ENCODE data around the gene ABCD1. TPM values are rescaled to one million over a fixed set of nuclear protein-coding genes. Genes with fewer than 3 reads are reported as not detected.

The ABCD1 gene
- polyA plus RNA-seq, 2 of the 4 experiments (the other 2 are of a cell fraction) = 1.7 to 3.8 TPM

GRCh38 chrX:153782313-153782712, 57.7 kb downstream of the ABCD1 start:
- no peaks in the 10 kb centered on the region for H3K9me3 ChIP-seq
- H3K27ac ChIP-seq = no peak overlapping the region
- ChIA-PET CTCF (interaction anchor here (1.0 to 4.9 kb wide), 5 partner anchors 12 to 56 kb away, joined by 3 to 27 read pairs (median 3); partner anchors contain the start of genes IDH3G, PLXNB3 and SSR4), POLR2A (interaction anchor here (1.0 kb wide), 1 partner anchor 12 kb away, joined by 3 read pairs; the partner anchor contains the start of genes IDH3G and SSR4)
- no peak for TF ChIP-seq JUNB (IDR thresholded peaks at IDR 0.05)
- TF ChIP-seq BHLHE40 (IDR thresholded peaks at IDR 0.05; ENCODE audit: low read depth, low read length) = no peak
- no peak for TF ChIP-seq CBX8 (IDR thresholded peaks at IDR 0.05)
- no peak for TF ChIP-seq SMC3 (IDR thresholded peaks at IDR 0.05)
- no peak for TF ChIP-seq PHF8 (IDR thresholded peaks at IDR 0.05; ENCODE audit: borderline replicate concordance, low read depth)
- TF ChIP-seq, protein P1, sequence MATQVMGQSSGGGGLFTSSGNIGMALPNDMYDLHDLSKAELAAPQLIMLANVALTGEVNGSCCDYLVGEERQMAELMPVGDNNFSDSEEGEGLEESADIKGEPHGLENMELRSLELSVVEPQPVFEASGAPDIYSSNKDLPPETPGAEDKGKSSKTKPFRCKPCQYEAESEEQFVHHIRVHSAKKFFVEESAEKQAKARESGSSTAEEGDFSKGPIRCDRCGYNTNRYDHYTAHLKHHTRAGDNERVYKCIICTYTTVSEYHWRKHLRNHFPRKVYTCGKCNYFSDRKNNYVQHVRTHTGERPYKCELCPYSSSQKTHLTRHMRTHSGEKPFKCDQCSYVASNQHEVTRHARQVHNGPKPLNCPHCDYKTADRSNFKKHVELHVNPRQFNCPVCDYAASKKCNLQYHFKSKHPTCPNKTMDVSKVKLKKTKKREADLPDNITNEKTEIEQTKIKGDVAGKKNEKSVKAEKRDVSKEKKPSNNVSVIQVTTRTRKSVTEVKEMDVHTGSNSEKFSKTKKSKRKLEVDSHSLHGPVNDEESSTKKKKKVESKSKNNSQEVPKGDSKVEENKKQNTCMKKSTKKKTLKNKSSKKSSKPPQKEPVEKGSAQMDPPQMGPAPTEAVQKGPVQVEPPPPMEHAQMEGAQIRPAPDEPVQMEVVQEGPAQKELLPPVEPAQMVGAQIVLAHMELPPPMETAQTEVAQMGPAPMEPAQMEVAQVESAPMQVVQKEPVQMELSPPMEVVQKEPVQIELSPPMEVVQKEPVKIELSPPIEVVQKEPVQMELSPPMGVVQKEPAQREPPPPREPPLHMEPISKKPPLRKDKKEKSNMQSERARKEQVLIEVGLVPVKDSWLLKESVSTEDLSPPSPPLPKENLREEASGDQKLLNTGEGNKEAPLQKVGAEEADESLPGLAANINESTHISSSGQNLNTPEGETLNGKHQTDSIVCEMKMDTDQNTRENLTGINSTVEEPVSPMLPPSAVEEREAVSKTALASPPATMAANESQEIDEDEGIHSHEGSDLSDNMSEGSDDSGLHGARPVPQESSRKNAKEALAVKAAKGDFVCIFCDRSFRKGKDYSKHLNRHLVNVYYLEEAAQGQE (IDR thresholded peaks at IDR 0.05) = no peak
- no peak for TF ChIP-seq POLR2AphosphoS2 (conservative IDR thresholded peaks at IDR 0.05; ENCODE audit: low read length)
- no peak for TF ChIP-seq NR3C1 (IDR thresholded peaks at IDR 0.05)
- no peak for TF ChIP-seq HOXB13 (CRISPR knock-in tag; IDR thresholded peaks at IDR 0.05; ENCODE audit: low read depth)
- TF ChIP-seq RARB (CRISPR knock-in tag; IDR thresholded peaks at IDR 0.05) = no peak
- no peak for TF ChIP-seq GATA3 (IDR thresholded peaks at IDR 0.05; ENCODE audit: borderline replicate concordance)
- TF ChIP-seq RNF2 (IDR thresholded peaks at IDR 0.05; ENCODE audit: borderline replicate concordance, low read depth) = no peak
- TF ChIP-seq NPAS2 (CRISPR knock-in tag; IDR thresholded peaks at IDR 0.05; ENCODE audit: borderline replicate concordance) = no peak
- TF ChIP-seq HOXB5 (CRISPR knock-in tag; IDR thresholded peaks at IDR 0.05) = no peak
- TF ChIP-seq CBX2 (IDR thresholded peaks at IDR 0.05; ENCODE audit: borderline replicate concordance, low read depth) = no peak
- no peak for TF ChIP-seq POLR2A (IDR thresholded peaks at IDR 0.05; ENCODE audit: low read length)
- no peak for TF ChIP-seq ATOH8 (CRISPR knock-in tag; IDR thresholded peaks at IDR 0.05; ENCODE audit: low read depth)
- H3K4me3 ChIP-seq = no peak overlapping the region
- ATAC-seq (peak in 1 of 2 experiments; percentile 11; a peak in 3 of 6 replicates), DNase-seq (ENCODE audit: low read depth in 1 of 2, low spot score in 1 of 2) (no peak), FAIRE-seq (no peak)
- H3K4me2 ChIP-seq = no peak overlapping the region
- WGBS (ENCODE audit: missing lambda C conversion rate) = 87% methylated on average over 3 of the region's 11 CpGs
- no peaks in the 10 kb centered on the region for H3K4me1 ChIP-seq

GRCh38 chrX:153782871-153783270, 58.2 kb downstream of the ABCD1 start:
- ChIA-PET CTCF (interaction anchor here (1.0 to 1.1 kb wide), 2 partner anchors 12 kb away, joined by 3 read pairs; partner anchors contain the start of genes IDH3G and SSR4), POLR2A (no interaction called here)
- no peak for ATAC-seq
- TF ChIP-seq HOXA7 (CRISPR knock-in tag; IDR thresholded peaks at IDR 0.05) (no peak), ESRRA (IDR thresholded peaks at IDR 0.05; ENCODE audit: borderline replicate concordance, low read length) (no peak), FOSL2 (IDR thresholded peaks at IDR 0.05) (no peak), FOSL2 (CRISPR knock-in tag; IDR thresholded peaks at IDR 0.05) (no peak), MAX (IDR thresholded peaks at IDR 0.05) (no peak), RCOR1 (IDR thresholded peaks at IDR 0.05; ENCODE audit: low read depth, low read length) (no peak), HEYL (CRISPR knock-in tag; IDR thresholded peaks at IDR 0.05) (no peak), ZC3H11A (IDR thresholded peaks at IDR 0.05) (no peak), MAZ (IDR thresholded peaks at IDR 0.05; ENCODE audit: borderline replicate concordance, low read depth, low read length) (no peak), SMC3 (IDR thresholded peaks at IDR 0.05) (no peak), RARB (CRISPR knock-in tag; IDR thresholded peaks at IDR 0.05) (no peak), JUN (IDR thresholded peaks at IDR 0.05) (no peak), POLR2AphosphoS2 (conservative IDR thresholded peaks at IDR 0.05; ENCODE audit: low read length) (no peak), KDM5A (IDR thresholded peaks at IDR 0.05) (no peak), CBX2 (IDR thresholded peaks at IDR 0.05; ENCODE audit: borderline replicate concordance, low read depth) (no peak), SREBF2 (IDR thresholded peaks at IDR 0.05) (no peak)
- TF ChIP-seq, protein P2, sequence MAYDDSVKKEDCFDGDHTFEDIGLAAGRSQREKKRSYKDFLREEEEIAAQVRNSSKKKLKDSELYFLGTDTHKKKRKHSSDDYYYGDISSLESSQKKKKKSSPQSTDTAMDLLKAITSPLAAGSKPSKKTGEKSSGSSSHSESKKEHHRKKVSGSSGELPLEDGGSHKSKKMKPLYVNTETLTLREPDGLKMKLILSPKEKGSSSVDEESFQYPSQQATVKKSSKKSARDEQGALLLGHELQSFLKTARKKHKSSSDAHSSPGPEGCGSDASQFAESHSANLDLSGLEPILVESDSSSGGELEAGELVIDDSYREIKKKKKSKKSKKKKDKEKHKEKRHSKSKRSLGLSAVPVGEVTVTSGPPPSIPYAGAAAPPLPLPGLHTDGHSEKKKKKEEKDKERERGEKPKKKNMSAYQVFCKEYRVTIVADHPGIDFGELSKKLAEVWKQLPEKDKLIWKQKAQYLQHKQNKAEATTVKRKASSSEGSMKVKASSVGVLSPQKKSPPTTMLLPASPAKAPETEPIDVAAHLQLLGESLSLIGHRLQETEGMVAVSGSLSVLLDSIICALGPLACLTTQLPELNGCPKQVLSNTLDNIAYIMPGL (CRISPR knock-in tag; IDR thresholded peaks at IDR 0.05; ENCODE audit: borderline replicate concordance) = no peak
- TF ChIP-seq, protein P1 (IDR thresholded peaks at IDR 0.05) = no peak
- no peaks in the 10 kb centered on the region for H3K9me3 ChIP-seq
- H3K4me2 ChIP-seq = no peak overlapping the region
- H3K4me1 ChIP-seq = no peaks in the 10 kb centered on the region
- FAIRE-seq = no peak
- 90% methylated on average over 2 of the region's 14 CpGs for whole genome bisulfite sequencing (ENCODE audit: missing lambda C conversion rate)
- H3K4me3 ChIP-seq = no peak overlapping the region
- no peak for DNase-seq (ENCODE audit: low read depth in 1 of 2, low spot score in 1 of 2)
- H3K27ac ChIP-seq = no peak overlapping the region

Measured in A549 (cell line).